HG02870 (cell line): ENCODE results near the gene ALDH3A1.

Source experiments
- ATAC-seq: cut with Tn5 transposase; IDR thresholded peaks from one replicate; pipeline ENCODE4 v1.9.1; 2021; ENCODE audit warnings: mild to moderate bottlenecking, moderate library complexity; ENCODE audit not compliant: unreplicated experiment

Gene ALDH3A1

GRCh38 chr17:19720631-19721426 lies 27.3 kb downstream of the ALDH3A1 start:
- ATAC-seq = no peak

- ATAC-seq = no peak
These were observed 28.0 kb downstream of the ALDH3A1 start for GRCh38 chr17:19720210-19720475.

- no peak for ATAC-seq
These were observed 28.5 kb downstream of the ALDH3A1 start for GRCh38 chr17:19719355-19720209.

DNA sequence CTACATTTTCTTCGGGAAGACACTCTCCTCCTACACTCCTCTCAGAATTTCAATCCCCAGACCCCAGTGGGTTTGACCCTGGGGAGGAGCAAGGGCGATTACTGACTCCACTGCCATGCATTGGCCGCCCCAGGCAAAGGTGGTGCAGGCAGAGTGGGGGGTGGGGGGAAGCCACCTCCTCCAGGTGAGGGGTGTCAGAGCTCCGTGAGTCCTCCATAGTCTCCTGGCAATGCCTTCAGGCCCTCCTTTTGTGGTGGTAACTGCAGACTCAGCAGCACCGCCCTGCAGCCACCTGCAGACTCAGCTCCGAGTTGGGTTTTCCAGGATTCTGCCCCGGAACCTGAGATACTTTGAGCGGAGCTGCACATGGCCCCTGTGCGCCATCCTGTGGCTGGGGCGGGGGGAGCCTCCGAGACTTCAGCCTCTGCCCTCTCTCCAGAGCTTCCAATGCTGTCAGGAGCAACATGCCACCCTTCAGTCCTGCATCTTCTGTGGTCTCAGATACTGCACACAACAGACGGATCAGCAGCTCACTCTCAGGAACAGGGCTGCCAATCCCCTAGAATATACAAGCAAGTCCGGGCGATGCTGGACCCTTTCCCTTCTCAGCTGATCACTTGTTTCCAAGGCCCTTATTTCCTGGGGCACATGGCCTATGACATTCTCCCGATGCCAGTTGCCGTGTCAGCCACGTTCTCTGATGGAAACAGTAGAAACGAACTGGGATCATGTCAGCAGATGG lies 29.3 kb downstream of the ALDH3A1 start:
- no peak for ATAC-seq

DNA sequence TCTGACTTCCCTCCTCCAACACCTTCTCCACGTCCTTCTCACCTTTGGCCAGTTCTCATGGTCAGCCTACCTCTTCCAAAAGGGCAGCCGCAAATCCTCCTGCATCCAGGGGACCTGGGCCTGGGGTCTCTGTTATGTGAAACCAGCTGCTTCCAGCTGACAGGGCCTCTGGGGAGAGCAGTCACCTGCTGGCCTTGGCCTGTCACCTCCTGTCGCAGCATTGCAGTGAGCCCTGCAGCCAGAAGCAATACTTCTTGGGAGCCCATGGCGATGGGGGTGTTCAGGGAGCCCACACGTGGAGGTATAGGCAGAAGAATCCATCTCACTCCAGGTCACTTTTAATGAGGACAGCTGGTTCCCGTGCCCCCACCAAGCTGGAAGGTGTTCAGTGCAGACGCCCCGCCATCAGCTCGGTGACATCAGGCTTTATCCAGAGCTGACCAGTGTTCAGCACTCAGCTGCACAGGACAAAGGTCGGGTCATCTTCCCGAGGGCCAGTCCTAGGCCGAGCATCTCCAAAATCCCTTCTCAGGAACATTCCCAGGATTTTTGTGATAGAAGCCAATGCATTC lies 30.0 kb downstream of the ALDH3A1 start:
- ATAC-seq = no peak

DNA sequence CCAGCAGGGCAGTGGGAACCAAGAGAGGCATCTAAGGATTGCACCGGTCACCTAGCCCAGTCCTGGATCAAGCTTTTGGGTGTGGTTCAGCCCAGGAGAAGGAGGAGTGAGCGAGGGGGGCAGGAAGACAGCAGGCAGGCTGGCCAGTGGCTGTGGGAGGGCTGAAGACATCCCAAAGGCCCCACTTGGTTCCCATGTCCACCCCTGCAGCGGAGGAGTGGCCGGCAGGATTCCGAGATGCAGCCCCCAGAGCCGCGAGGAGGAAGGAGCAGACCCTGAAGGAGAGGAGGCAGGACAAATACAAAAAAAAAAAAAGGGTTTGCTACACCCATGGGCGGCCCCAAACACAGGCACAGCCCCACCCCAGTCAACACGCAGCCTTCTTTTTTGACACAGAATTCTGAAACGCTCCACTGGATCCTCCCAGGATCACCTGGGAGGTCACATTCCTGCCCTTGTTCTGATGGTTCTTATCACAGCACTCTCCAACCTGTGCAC lies 30.6 kb downstream of the ALDH3A1 start:
- ATAC-seq = no peak

DNA sequence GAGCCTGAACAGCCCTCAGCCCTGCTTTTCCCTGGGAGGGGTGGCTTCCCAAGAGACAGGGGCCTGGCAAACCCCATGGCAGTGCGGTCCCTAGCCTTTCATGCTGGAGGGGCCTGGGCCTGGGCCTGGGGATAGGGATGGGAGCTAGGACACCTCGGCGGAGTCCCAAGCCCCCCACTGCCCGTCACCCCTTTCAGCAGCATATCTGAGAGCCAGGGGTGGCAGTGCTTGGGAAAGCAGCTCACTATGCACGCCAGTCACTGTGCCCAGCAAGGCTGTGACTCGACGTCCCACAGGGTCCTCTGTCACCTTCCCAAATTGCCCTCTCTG lies 31.1 kb downstream of the ALDH3A1 start:
- no peak for ATAC-seq

GRCh38 chr17:19716108-19717030 lies 31.7 kb downstream of the ALDH3A1 start, which contains the start of gene SLC47A2:
Gene SLC47A2, minus strand, starts transcription at chr17:19716584. Its CDS starts 29 bp downstream, at chr17:19716555.
- ATAC-seq = no peak

- ATAC-seq = no peak
These were observed 33.3 kb downstream of the ALDH3A1 start for GRCh38 chr17:19714542-19715411.

GRCh38 chr17:19713901-19714361 lies 34.2 kb downstream of the ALDH3A1 start:
- no peak for ATAC-seq

DNA sequence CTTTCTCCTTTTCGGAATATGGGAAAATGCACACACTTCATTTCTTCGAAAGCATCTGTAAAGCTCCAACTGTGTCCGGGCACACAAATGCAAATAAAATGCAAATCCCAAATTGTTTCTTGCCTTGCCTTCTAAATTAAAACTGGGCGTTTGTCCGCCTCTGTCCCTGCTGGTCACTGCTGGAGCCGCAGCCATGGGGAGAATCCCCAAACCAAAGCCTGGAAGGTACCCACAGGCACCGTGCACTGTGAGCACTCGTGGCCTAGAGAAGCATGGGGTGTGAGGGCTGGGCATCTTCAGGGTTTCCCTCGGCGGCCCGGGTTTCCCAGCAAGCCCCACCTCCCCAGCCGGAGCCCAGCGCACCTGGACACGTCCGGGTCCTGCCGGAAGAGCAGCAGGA lies 34.6 kb downstream of the ALDH3A1 start:
- no peak for ATAC-seq

GRCh38 chr17:19712436-19713004 lies 35.6 kb downstream of the ALDH3A1 start:
- no peak for ATAC-seq

GRCh38 chr17:19709841-19710240 lies 38.3 kb downstream of the ALDH3A1 start:
- ATAC-seq = no peak

DNA sequence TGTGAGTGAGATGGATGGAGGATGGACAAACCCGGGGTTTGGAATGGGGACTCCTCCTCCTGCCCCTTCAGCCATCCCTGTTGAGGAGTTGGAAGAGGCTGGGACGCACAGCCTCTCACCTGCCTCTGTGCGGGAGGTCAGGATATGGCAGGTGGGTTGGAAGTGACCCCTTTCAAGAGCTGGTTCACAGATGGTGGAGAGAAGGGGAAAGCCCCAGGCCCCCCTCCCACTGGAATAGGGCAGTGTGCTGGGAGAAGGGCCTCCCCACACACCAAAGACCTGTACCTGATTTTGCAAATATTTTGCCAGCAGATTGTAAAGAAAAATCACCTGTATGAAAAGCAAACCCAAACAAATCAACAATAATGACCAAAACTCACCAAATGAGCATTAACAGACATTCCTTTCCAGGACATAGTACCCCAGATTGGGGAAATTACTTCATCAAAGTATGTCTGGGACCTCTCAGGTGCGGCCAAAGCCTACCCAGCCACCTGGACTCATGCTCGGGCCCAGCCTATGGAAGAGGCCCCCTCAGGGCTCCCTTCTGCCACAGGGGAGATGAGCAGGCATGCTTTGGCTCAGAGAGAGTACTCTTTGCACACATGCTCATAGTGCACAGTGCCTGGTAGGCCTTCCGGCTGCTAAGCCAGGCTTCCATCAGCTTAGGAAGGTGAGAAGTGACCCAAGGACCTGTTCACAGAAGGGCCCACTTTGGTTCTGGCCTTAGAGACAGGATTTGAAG lies 39.5 kb downstream of the ALDH3A1 start:
- ATAC-seq = no peak

DNA sequence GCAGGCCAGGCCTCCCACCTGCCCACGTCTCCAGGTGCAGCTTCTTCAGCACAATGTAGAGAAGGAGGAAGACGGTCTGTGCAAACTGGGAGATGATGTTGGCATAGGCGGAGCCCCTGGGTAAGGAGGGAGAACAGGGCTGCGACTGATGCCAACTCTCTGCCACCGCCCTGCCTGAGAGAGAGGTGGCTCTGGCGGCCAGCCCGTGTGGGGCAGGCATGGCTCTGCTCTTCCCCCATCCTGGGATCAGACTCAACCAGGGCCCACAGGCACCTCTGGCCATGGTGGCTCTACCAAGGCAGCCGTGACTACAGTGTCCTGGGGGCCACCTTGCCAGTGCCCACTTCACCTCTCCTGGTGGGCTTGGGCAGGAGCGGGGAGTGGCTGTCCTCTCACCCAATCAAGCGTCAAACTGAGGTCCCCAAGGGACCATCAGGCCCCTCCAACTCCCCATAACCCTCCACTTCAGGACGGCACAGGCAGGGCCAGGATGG lies 40.3 kb downstream of the ALDH3A1 start:
- ATAC-seq = no peak

DNA sequence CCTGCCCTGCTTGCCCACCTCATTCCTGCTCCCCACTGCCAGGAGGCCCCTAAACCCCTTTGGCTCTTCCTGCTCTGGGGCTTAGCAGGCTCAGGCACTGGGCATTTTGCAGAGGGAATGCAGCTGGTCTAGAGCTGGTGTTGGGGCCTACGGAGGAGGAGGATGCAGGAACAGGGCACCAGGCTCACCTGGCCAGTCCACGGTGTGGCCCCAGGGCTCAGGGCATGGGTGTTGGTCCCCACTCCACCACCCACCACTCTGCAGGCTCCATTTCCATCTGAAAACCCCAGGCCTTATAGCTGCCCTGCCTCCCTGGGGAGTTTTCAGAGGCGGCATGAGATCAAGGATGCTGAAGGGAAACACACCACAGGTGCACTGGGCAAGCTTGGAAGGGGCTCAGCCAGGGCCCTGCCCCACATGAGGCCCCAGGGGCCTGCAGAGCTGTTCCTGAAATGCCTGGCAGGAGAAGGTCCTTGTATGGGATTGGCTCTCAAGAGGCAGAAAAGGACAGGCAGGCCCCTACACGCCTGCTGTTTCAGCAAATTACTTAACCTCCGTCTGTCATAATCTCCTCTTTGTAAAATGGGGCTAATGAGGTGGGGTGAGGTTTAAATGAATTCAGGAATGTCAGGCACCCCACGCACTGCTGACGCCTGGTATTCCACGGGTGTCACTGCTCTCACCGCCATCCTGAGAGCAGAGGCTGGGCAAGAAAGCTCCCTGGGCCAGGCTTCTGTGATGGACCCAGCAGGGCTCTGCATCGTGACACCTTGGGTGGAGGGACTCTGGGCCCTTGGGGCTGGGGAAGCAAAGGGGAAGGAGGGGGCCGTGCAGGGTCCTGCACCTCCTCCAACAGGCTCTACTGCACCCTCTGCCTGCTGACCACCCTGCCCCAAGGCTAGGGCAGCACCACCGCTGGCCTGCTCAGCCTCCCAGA lies 41.0 kb downstream of the ALDH3A1 start:
- no peak for ATAC-seq
